SK-N-SH (cell line): Measurements from ENCODE around the gene SMNDC1. TPM values are rescaled to one million over a fixed set of nuclear protein-coding genes. Genes with fewer than 3 reads are reported as not detected.

Source experiments
- CTCF ChIA-PET: fragments of 300-600, 350-600 bp; formaldehyde crosslinking; extraction: SDS; loops from one replicate; lab custom pipeline; 2021; lab: Yijun Ruan, JAX
- POLR2A ChIA-PET: fragments of 350-600 bp; sonication (Branson Sonifier 250); formaldehyde crosslinking; extraction: SDS; loops from one replicate; lab custom pipeline; 2020; ENCODE audit warnings: antibody characterized with exemption, inconsistent platforms; lab: Yijun Ruan, JAX
- DNase-seq: peaks from one replicate; pipeline ENCODE4 v3.0.0; 2012
- H2AFZ ChIP-seq: fragments of 200-600 bp; sonication (generic); 2 replicates; pipeline ENCODE4 v1.8.1; 2016; ENCODE audit warnings: antibody characterized with exemption, mild to moderate bottlenecking, low read depth
- H3F3A ChIP-seq: fragments of 200-600 bp; sonication (generic); replicated peaks from 2 replicates; pipeline ENCODE3; 2016; ENCODE audit warnings: antibody characterized with exemption, mild to moderate bottlenecking; ENCODE audit not compliant: insufficient read depth
- H3K27ac ChIP-seq, 2 experiments: fragments of 200-500 bp in 1 of 2; fragments of 200-600 bp in 1 of 2; sonication (Bioruptor generic) in 1 of 2; sonication (generic), shearing (Covaris generic) in 1 of 2; 2 replicates each; pipeline versions ENCODE4 v1.5.1 to v1.6.1; 2014 to 2016; ENCODE audit warnings: low read depth in 2 of 2, inconsistent platforms in 1 of 2, low read length in 1 of 2, mild to moderate bottlenecking in 1 of 2, mixed read lengths in 1 of 2
- H3K27me3 ChIP-seq: fragments of 200-600 bp; sonication (generic), shearing (Covaris generic); 2 replicates; pipeline ENCODE4 v1.6.1; 2016; ENCODE audit warnings: mixed run types; ENCODE audit not compliant: insufficient read depth
- H3K36me3 ChIP-seq, 2 experiments: fragments of 200-500 bp in 1 of 2; fragments of 200-600 bp in 1 of 2; sonication (Bioruptor generic) in 1 of 2; sonication (generic) in 1 of 2; replicated peaks in 1 of 2; 2 replicates each; pipeline versions ENCODE3 to v1.5.1; 2014 to 2016; ENCODE audit warnings: low read length in 1 of 2, mild to moderate bottlenecking in 1 of 2; ENCODE audit not compliant: insufficient read depth in 2 of 2, control insufficient read depth in 1 of 2
- H3K4me1 ChIP-seq, 2 experiments: fragments of 200-500 bp in 1 of 2; fragments of 200-600 bp in 1 of 2; sonication (Bioruptor generic) in 1 of 2; sonication (generic), shearing (Covaris generic) in 1 of 2; 2 replicates each; pipeline versions ENCODE4 v1.5.1 to v1.6.1; 2014 to 2016; ENCODE audit warnings: low read depth in 1 of 2, low read length in 1 of 2, mixed run types in 1 of 2; ENCODE audit not compliant: insufficient read depth in 2 of 2, control insufficient read depth in 1 of 2
- H3K4me2 ChIP-seq: fragments of 200-600 bp; sonication (generic), shearing (Covaris generic); 2 replicates; pipeline ENCODE4 v1.6.1; 2017; ENCODE audit warnings: mixed run types
- H3K4me3 ChIP-seq, 2 experiments: fragments of 200-500 bp in 1 of 2; fragments of 200-600 bp in 1 of 2; sonication (Bioruptor generic) in 1 of 2; sonication (generic), shearing (Covaris generic) in 1 of 2; 2 replicates each; pipeline versions ENCODE4 v1.5.1 to v1.8.1; 2014 to 2016; ENCODE audit warnings: low read depth in 2 of 2, inconsistent platforms in 1 of 2, low read length in 1 of 2, mild to moderate bottlenecking in 1 of 2, mixed read lengths in 1 of 2, moderate library complexity in 1 of 2
- H3K79me2 ChIP-seq: fragments of 200-600 bp; sonication (generic); 2 replicates; pipeline ENCODE4 v1.8.1; 2017; ENCODE audit warnings: mild to moderate bottlenecking; ENCODE audit not compliant: insufficient read depth
- H3K9ac ChIP-seq: fragments of 200-600 bp; sonication (generic); 2 replicates; pipeline ENCODE4 v1.6.1; 2017; ENCODE audit warnings: mixed run types
- H3K9me2 ChIP-seq: fragments of 200-600 bp; sonication (generic); 2 replicates; pipeline ENCODE4 v1.6.1; 2017; ENCODE audit warnings: mixed run types
- H3K9me3 ChIP-seq: fragments of 200-600 bp; sonication (generic); 2 replicates; pipeline ENCODE4 v1.6.1; 2017; ENCODE audit warnings: mixed run types, mild to moderate bottlenecking, moderate library complexity
- H4K20me1 ChIP-seq: fragments of 200-600 bp; sonication (generic); 2 replicates; pipeline ENCODE4 v1.6.1; 2017; ENCODE audit warnings: mild to moderate bottlenecking, mixed run types; ENCODE audit not compliant: insufficient read depth
- CTCF ChIP-seq: fragments of 200-600 bp; sonication (generic); IDR thresholded peaks from 2 replicates; pipeline ENCODE4 v1.6.1; 2017; ENCODE audit warnings: antibody characterized with exemption, mild to moderate bottlenecking, moderate library complexity
- GABPA ChIP-seq: IDR thresholded peaks from 2 replicates; pipeline ENCODE4 v1.4.0; 2012; ENCODE audit warnings: low read depth, mild to moderate bottlenecking
- GATA2 ChIP-seq: sonication (generic); formaldehyde crosslinking; IDR thresholded peaks from 2 replicates; pipeline ENCODE4 v1.5.0; 2020; ENCODE audit warnings: mild to moderate bottlenecking, missing genetic modification reagents
- IRF3 ChIP-seq: fragments of 150-350 bp; IDR thresholded peaks from 2 replicates; pipeline ENCODE4 v1.6.1; 2016; ENCODE audit warnings: mild to moderate bottlenecking, low read depth, low read length
- JUND ChIP-seq: IDR thresholded peaks from 2 replicates; pipeline ENCODE4 v1.4.0; 2012
- MAX ChIP-seq: IDR thresholded peaks from 2 replicates; pipeline ENCODE4 v1.4.0; 2012; ENCODE audit warnings: low read depth
- MEF2A ChIP-seq: IDR thresholded peaks from 2 replicates; pipeline ENCODE4 v1.4.0; 2012; ENCODE audit warnings: low read depth, borderline replicate concordance
- MXI1 ChIP-seq: IDR thresholded peaks from 2 replicates; pipeline ENCODE4 v1.6.1; 2012; ENCODE audit warnings: mild to moderate bottlenecking, low read depth, low read length, improper control_type of control experiment
- NFIC ChIP-seq: IDR thresholded peaks from 2 replicates; pipeline ENCODE4 v1.4.0; 2012; ENCODE audit warnings: borderline replicate concordance
- NRF1 ChIP-seq: IDR thresholded peaks from 2 replicates; pipeline ENCODE4 v1.6.1; 2012; ENCODE audit warnings: low read depth, mild to moderate bottlenecking, low read length
- POLR2AphosphoS5 ChIP-seq: IDR thresholded peaks from 2 replicates; pipeline ENCODE4 v1.6.1; 2012; ENCODE audit warnings: low read depth, low read length
- RCOR1 ChIP-seq: fragments of 150-350 bp; IDR thresholded peaks from 2 replicates; pipeline ENCODE4 v1.6.1; 2017; ENCODE audit warnings: antibody characterized with exemption, low read length
- RFX5 ChIP-seq: IDR thresholded peaks from 2 replicates; pipeline ENCODE4 v1.6.1; 2012; ENCODE audit warnings: mild to moderate bottlenecking, improper control_type of control experiment, low read length
- RXRA ChIP-seq: IDR thresholded peaks from 2 replicates; pipeline ENCODE4 v1.4.0; 2012; ENCODE audit warnings: low read depth, mild to moderate bottlenecking, borderline replicate concordance
- SIN3A ChIP-seq: IDR thresholded peaks from 2 replicates; pipeline ENCODE4 v1.6.1; 2012; ENCODE audit warnings: low read depth, mild to moderate bottlenecking, low read length, moderate library complexity, borderline replicate concordance
- TAF1 ChIP-seq: IDR thresholded peaks from 2 replicates; pipeline ENCODE4 v1.6.1; 2012; ENCODE audit warnings: low read depth, mild to moderate bottlenecking, low read length, moderate library complexity, borderline replicate concordance
- TCF12 ChIP-seq: IDR thresholded peaks from 2 replicates; pipeline ENCODE4 v1.4.0; 2012
- TEAD4 ChIP-seq: IDR thresholded peaks from 2 replicates; pipeline ENCODE4 v1.4.0; 2012; ENCODE audit warnings: mild to moderate bottlenecking, borderline replicate concordance; ENCODE audit not compliant: insufficient read depth
- USF2 ChIP-seq: fragments of 150-350 bp; IDR thresholded peaks from 2 replicates; pipeline ENCODE4 v1.6.1; 2017; ENCODE audit warnings: antibody characterized with exemption, low read length, low read depth, borderline replicate concordance
- YY1 ChIP-seq: IDR thresholded peaks from 2 replicates; pipeline ENCODE4 v1.4.0; 2012; ENCODE audit warnings: low read depth, mild to moderate bottlenecking
- WGBS: methylation state at CpG from one replicate; pipeline ENCODE4 v1.1.6; 2017; ENCODE audit warnings: low lambda C conversion rate; 5-methylcytosine and 5-hydroxymethylcytosine counted together
- polyA plus RNA-seq, 3 experiments: library from polyadenylated mRNA; depleted of rRNA; stranded (reverse); fragments of >200 nt; gene quantifications; 2 replicates each; pipeline ENCODE4 v1.2.3, GENCODE V29; 2012

SMNDC1 gene
- polyA plus RNA-seq, 1 of the 3 experiments (the other 2 are of a cell fraction) = 13.3 TPM

- H3K79me2 ChIP-seq = no peaks in the 10 kb centered on the region
- H3K27ac ChIP-seq = no peak overlapping the region
- no peaks in the 10 kb centered on the region; the same call in 1 of the 2 replicates for H3K9me3 ChIP-seq
- H2AFZ ChIP-seq = no peak overlapping the region
- no peaks in the 10 kb centered on the region for H4K20me1 ChIP-seq
- TF ChIP-seq TAF1 (no peak), SIN3A (no peak), USF2 (no peak), RCOR1 (no peak), JUND (no peak), MEF2A (no peak), MXI1 (no peak), IRF3 (no peak), NRF1 (no peak), RXRA (no peak), POLR2AphosphoS5 (no peak), NFIC (no peak), GATA2 (no peak), YY1 (no peak), RFX5 (no peak), CTCF (no peak), GABPA (no peak), TCF12 (no peak), MAX (no peak), TEAD4 (no peak)
- TF ChIP-seq, all 33 proteins: peak for 0
- Histone ChIP-seq H3K4me3 (no peak overlapping the region), H3K4me2 (no peak overlapping the region), H3F3A (peaks cover 4% of the 10 kb centered on the region), H3K27me3 (no peaks in the 10 kb centered on the region), H3K4me1 (peaks cover 9% of the 10 kb centered on the region in 2 experiments; a peak in 2 of 4 replicates), H3K9ac (no peak overlapping the region), H3K36me3 (no peaks in the 10 kb centered on the region), H3K9me2 (no peaks in the 10 kb centered on the region)
- WGBS = 77% methylated on average over 3 of the region's 3 CpGs
- DNase-seq = no peak
- POLR2A ChIA-PET = no interaction called here
- CTCF ChIA-PET = interaction anchor here (0.6 to 1.3 kb wide), 3 partner anchors 148 to 203 kb away, joined by 3 to 5 read pairs (median 3); no protein-coding TSS in a partner anchor
These were observed 45.1 kb upstream of the SMNDC1 start for GRCh38 chr10:110349831-110350230.
